Body of pancreas (tissue), 4 donors: ENCODE measurements around the gene OOSP1.

Source experiments
- CTCF ChIP-seq, 7 experiments: fragments of 450-650 bp in 4 of 7; fragments of 200-600 bp in 3 of 7; sonication (generic) in 3 of 7; IDR thresholded peaks; one replicate each; pipeline ENCODE4 v1.5.1; 2016 to 2019; ENCODE audit warnings: antibody characterized with exemption in 7 of 7
- POLR2A ChIP-seq, 3 donors: fragments of 450-650 bp; IDR thresholded peaks; one replicate each; pipeline ENCODE4 v1.6.1; 2016; ENCODE audit warnings: antibody characterized with exemption in 3 of 3, mild to moderate bottlenecking in 2 of 3

GRCh38 chr11:59962107-59962482 lies 23.9 kb downstream of the OOSP1 start:
- TF ChIP-seq CTCF (IDR thresholded peaks at IDR 0.05) (no peak), POLR2A (IDR thresholded peaks at IDR 0.05) (no peak)
